Skeletal muscle satellite cell (primary cell): ENCODE results near the gene MAGI1.
"Not testable (repeated sequence)": the region's sequence is repeated elsewhere in the genome, so short reads cannot be mapped to it uniquely, and the experiment has no call there.

Experiments used
- H3K27me3 ChIP-seq: 2 replicates; pipeline ENCODE4 v1.7.0; 2013; ENCODE audit warnings: low read length; ENCODE audit not compliant: control insufficient read depth, insufficient read depth
- H3K36me3 ChIP-seq: 2 replicates; pipeline ENCODE4 v1.7.0; 2013; ENCODE audit warnings: mild to moderate bottlenecking, control low read depth, low read length; ENCODE audit not compliant: insufficient read depth
- H3K4me1 ChIP-seq: 2 replicates; pipeline ENCODE4 v1.7.0; 2013; ENCODE audit warnings: low read length; ENCODE audit not compliant: control insufficient read depth, insufficient read depth
- H3K4me2 ChIP-seq: 2 replicates; pipeline ENCODE4 v1.7.0; 2013; ENCODE audit warnings: mild to moderate bottlenecking, low read length
- H3K4me3 ChIP-seq: 2 replicates; pipeline ENCODE4 v1.7.0; 2013; ENCODE audit warnings: low read length
- H3K9ac ChIP-seq: 2 replicates; pipeline ENCODE4 v1.7.0; 2013; ENCODE audit warnings: mild to moderate bottlenecking, low read depth, low read length, moderate library complexity
- H3K9me3 ChIP-seq: replicated peaks from 2 replicates; pipeline ENCODE4 v1.7.0; 2013; ENCODE audit warnings: mild to moderate bottlenecking, control low read depth, low read length

MAGI1 gene

DNA sequence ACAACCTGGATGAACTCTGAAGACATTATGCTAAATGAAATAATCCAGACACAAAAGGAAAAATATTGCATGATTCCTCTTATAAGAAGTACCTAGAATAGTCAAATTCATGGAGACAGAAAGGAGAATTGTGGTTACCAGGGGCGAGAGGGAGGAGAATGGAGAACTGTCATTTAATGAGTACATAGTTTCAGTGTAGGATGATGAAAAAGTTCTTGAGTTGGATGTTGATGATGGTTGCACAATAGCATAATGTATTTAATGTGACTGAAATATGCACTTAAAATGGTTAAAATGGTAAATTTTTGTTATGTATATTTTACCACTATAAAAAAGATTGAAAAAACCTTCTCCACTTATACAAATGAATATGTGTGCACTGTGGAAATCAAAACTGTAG lies 469.6 kb downstream of the MAGI1 start:
- no peaks in the 10 kb centered on the region for H3K36me3 ChIP-seq
- H3K9me3 ChIP-seq = no peaks in the 10 kb centered on the region
- H3K27me3 ChIP-seq = no peaks in the 10 kb centered on the region
- no peak overlapping the region for H3K4me2 ChIP-seq
- H3K9ac ChIP-seq = no peak overlapping the region
- peaks cover 13% of the 10 kb centered on the region for H3K4me1 ChIP-seq
- H3K4me3 ChIP-seq = no peak overlapping the region

DNA sequence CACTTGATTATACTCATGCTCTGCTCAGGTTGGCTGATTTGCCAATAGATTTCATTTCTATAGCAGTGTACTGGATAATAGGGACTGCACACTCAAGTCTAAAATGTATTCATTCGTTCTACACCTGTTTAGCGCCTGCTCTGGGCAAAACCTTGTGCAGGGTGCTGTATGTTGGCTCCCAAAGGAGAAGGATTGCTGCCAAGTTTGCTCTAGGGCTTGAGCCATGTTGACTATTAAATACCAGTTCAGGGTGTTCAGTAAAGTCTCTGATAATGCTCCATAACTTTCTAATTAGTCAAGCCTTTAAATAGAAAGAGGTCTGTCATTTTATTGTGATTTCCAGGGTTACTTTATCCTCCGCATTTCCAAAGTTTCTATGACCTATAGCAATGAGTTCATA lies 470.2 kb downstream of the MAGI1 start:
- Histone ChIP-seq H3K27me3 (no peaks in the 10 kb centered on the region), H3K9me3 (no peaks in the 10 kb centered on the region), H3K4me3 (no peak overlapping the region), H3K36me3 (no peaks in the 10 kb centered on the region), H3K9ac (no peak overlapping the region), H3K4me1 (peaks cover 13% of the 10 kb centered on the region), H3K4me2 (no peak overlapping the region)

DNA sequence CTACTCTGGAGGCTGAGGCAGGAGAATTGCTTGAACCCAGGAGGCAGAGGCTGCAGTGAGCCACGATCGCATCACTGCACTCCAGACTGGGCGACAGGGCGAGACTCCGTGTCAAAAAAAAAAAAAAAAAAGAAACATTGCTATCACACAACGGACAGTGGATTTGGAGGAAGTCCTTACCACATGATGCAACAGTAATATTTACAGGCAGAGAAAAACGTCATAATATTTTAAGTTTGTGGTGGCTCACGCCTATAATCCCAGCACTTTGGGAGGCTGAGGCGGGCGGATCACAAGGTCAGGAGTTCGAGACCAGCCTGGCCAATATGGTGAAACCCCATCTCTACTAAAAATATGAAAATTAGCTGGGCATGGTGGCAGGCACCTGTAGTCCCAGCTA lies 473.0 kb downstream of the MAGI1 start:
- not testable (repeated sequence) for H3K9ac ChIP-seq, H3K9me3 ChIP-seq, H3K4me3 ChIP-seq, H3K27me3 ChIP-seq, H3K36me3 ChIP-seq, H3K4me2 ChIP-seq
- H3K4me1 ChIP-seq = peaks cover 12% of the 10 kb centered on the region

DNA sequence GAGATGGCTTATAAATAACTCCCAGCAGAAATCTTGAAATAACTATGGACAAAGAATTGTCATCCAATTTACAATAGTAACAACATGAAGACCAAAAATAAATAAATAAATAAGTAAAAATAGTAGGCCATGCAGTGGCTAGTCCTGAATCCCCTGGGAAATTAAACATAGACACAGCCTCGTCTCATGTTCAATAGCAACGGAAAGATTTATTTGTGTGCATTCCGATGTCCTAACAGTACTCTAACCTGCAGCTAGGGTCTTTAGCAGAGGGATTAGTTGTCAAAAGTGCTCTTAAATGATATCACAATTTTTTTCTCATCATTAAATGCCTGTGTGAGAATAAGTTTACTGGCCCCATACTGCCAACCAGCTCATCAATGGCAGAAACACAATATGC lies 474.2 kb downstream of the MAGI1 start:
- H3K27me3 ChIP-seq = no peaks in the 10 kb centered on the region

DNA sequence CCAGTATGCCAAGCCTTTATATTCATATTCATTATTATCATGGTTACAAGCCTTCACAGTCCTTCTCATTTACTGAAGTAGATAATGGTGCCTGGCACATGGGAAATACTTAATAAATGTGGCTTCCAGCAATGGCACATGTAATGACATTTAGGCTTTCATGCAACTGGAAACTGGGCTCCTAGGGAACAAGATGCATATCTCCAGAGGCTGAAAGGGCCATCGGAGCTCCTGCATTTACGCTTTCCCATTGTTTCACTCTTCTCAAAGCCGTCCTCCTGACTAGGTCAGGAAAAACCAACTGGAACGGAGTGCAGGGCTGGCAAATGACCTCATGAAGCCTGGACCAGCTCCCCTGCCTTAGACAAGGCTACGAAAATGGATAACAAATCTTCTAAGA lies 474.9 kb downstream of the MAGI1 start:
- Histone ChIP-seq H3K4me2 (no peak overlapping the region), H3K27me3 (no peaks in the 10 kb centered on the region), H3K4me1 (peaks cover 7% of the 10 kb centered on the region), H3K9me3 (no peaks in the 10 kb centered on the region), H3K36me3 (no peaks in the 10 kb centered on the region), H3K4me3 (no peak overlapping the region), H3K9ac (no peak overlapping the region)

More for the DNA sequence above, 474.2 kb downstream of the MAGI1 start:
- no peak overlapping the region for H3K4me3 ChIP-seq
- H3K4me1 ChIP-seq = peaks cover 8% of the 10 kb centered on the region
- no peaks in the 10 kb centered on the region for H3K9me3 ChIP-seq
- H3K4me2 ChIP-seq = no peak overlapping the region
- no peaks in the 10 kb centered on the region for H3K36me3 ChIP-seq
- H3K9ac ChIP-seq = no peak overlapping the region

DNA sequence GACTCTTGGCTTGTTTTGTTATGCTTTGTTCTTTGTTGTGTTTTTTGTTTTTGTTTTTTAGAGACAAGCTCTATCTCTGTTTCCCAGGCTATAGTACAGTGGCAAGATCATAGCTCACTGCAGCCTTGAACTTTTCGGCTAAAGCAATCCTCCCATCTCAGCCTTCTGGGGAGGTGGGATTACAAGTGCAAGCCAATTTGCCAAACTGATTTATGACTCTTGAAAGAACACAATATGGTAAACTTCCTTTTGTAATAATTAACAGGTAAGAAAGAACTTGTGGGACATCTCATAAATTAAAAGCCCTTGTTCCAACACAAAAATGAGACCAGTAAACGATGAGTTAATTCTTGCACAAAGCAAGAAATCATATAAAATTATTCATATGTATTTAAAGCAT lies 476.3 kb downstream of the MAGI1 start:
- no peak overlapping the region for H3K4me3 ChIP-seq
- no peaks in the 10 kb centered on the region for H3K27me3 ChIP-seq
- no peak overlapping the region for H3K4me2 ChIP-seq
- no peak overlapping the region for H3K9ac ChIP-seq
- no peaks in the 10 kb centered on the region for H3K4me1 ChIP-seq
- H3K36me3 ChIP-seq = no peaks in the 10 kb centered on the region
- no peaks in the 10 kb centered on the region for H3K9me3 ChIP-seq

DNA sequence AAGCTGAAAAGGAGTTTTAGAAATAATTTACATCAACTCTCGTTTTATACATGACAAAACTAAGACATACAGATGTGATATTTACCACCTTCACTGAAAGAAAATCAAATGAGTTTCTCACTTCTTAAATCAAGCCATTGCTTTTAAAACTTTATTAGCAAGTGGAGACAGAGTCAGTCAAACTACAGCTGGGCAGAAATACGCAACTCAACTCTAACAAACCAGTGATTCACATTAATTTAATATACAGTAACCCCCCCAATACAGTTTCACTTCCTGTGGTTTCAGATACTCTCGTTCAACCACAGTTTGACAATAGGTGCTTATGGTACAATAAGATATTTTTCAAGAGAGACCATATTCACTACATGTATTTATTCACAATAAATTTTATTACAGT lies 477.1 kb downstream of the MAGI1 start:
- Histone ChIP-seq H3K4me2 (no peak overlapping the region), H3K27me3 (no peaks in the 10 kb centered on the region), H3K9ac (no peak overlapping the region), H3K9me3 (no peaks in the 10 kb centered on the region), H3K36me3 (no peaks in the 10 kb centered on the region), H3K4me3 (no peak overlapping the region), H3K4me1 (no peaks in the 10 kb centered on the region)

DNA sequence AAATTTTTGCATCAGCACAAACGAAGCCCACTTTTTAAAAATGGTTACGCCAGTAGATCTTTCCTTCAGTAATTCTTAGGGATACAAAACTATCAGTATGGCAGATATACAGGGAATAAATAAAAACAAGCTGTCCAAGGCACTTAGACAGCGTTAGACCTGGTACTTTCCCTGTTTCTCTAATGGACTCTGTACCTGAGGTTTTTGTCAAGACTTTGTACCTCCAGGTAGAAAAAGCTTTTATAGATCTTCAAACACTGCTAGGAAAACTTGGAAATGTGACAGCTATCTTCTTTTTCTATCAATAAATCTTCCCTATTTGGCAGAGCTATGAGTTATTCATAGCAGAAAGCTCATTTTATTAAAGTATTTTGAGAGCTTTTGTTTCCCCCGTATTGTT lies 477.8 kb downstream of the MAGI1 start:
- Histone ChIP-seq H3K36me3 (no peaks in the 10 kb centered on the region), H3K4me3 (no peak overlapping the region), H3K4me1 (no peaks in the 10 kb centered on the region), H3K9me3 (no peaks in the 10 kb centered on the region), H3K4me2 (no peak overlapping the region), H3K9ac (no peak overlapping the region), H3K27me3 (no peaks in the 10 kb centered on the region)

DNA sequence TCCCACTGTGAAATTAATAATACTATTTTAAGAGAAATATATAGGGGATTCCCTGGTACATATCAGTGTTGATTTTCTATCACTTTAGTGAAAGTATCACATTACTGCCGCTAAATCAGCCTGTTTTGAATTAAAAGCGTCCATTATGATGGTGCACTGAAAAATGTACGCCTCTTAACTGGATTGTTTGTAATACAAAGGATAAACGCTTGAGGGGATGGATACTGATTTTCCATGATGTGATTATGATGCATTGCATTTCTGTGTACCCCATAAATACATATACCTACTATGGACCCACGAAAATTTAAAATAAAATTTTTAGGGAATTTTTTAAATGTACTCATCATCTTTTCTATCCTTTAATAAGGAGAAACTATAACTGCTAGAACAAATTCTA lies 478.6 kb downstream of the MAGI1 start:
- no peak overlapping the region for H3K4me3 ChIP-seq
- H3K36me3 ChIP-seq = no peaks in the 10 kb centered on the region
- no peaks in the 10 kb centered on the region for H3K4me1 ChIP-seq
- H3K9me3 ChIP-seq = no peaks in the 10 kb centered on the region
- no peak overlapping the region for H3K9ac ChIP-seq
- H3K27me3 ChIP-seq = no peaks in the 10 kb centered on the region
- H3K4me2 ChIP-seq = no peak overlapping the region

DNA sequence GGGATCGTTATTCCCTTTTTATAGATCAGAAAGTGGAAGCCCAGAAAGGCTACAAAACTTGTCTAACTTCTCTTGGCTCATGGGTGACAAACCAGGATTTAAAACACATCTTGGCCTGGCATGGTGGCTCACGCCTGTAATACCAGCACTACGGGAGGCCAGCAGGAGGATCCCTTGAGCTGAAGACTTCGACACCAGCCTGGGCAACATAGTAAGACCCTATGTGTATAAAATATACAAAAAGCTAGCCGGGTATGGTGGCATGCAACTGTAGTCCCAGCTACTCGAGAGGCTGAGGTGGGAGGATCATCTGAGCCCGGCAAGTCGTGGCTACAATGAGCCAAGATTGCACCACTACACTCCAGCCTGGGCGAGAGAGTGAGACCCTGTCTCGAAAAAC lies 479.1 kb downstream of the MAGI1 start:
- Histone ChIP-seq H3K9me3 (no peaks in the 10 kb centered on the region), H3K9ac (no peak overlapping the region), H3K36me3 (no peaks in the 10 kb centered on the region), H3K4me1 (no peaks in the 10 kb centered on the region), H3K4me2 (no peak overlapping the region), H3K27me3 (no peaks in the 10 kb centered on the region), H3K4me3 (no peak overlapping the region)

DNA sequence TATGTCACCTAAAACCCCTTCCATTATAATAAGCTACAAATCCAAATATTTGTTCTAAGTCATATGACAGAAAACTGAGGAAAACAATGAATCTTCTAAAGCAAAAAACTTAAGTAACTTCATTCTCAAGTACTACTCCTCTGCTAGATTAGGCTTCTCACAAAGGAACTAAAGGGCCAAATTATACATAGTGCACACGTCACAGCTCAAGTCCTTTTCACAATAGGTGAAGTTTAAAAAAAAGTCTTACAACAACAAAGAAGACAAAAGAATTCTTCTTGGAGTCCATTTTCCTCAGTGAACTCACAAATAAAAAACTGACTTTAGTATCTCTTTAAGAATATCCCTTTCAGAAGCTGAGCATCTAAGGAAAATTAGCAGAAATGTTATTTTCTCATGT lies 479.9 kb downstream of the MAGI1 start:
- Histone ChIP-seq H3K27me3 (no peaks in the 10 kb centered on the region), H3K9me3 (no peaks in the 10 kb centered on the region), H3K9ac (no peak overlapping the region), H3K4me2 (no peak overlapping the region), H3K36me3 (no peaks in the 10 kb centered on the region), H3K4me1 (no peaks in the 10 kb centered on the region), H3K4me3 (no peak overlapping the region)

DNA sequence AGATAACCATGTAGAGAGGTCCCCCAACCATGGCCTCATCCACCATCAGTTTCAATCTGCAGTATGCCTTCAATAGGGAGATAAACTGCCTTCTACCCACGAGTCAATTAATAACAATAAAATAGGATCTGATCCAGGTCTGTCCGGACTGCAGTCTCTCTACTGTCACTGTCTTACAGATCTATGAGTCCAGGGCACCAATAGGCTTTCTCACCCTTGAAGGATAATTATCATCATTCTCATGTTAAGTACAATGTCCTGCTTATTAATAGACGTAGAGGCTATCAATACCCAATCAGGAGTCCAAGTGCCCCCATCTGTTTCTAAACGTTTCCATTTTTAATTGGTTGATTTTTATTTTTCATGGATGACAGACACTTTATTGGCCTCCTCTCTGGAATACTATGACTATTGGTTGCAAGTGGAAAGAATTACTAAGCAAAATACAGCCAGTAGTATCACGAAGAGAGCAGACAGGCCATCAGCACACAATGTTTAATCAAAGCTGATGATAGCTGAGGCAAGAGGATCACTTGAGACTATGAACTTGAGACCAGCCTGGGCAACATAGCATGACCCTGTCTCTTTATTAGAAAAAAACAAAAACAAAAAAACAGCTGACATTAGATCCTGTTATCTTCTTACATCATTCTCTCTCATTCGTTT lies 480.7 kb downstream of the MAGI1 start:
- H3K4me2 ChIP-seq = no peak overlapping the region
- no peak overlapping the region for H3K4me3 ChIP-seq
- no peaks in the 10 kb centered on the region for H3K9me3 ChIP-seq
- H3K36me3 ChIP-seq = no peaks in the 10 kb centered on the region
- no peaks in the 10 kb centered on the region for H3K4me1 ChIP-seq
- no peak overlapping the region for H3K9ac ChIP-seq
- H3K27me3 ChIP-seq = no peaks in the 10 kb centered on the region
